ENCODE results near the gene LDHAL6B. TPM values are rescaled to one million over a fixed set of nuclear protein-coding genes. Genes with fewer than 3 reads are reported as not detected.

The LDHAL6B gene
- total RNA-seq, 6 donors from 2014 or later, result 2.1 TPM; not detected in 5

DNA sequence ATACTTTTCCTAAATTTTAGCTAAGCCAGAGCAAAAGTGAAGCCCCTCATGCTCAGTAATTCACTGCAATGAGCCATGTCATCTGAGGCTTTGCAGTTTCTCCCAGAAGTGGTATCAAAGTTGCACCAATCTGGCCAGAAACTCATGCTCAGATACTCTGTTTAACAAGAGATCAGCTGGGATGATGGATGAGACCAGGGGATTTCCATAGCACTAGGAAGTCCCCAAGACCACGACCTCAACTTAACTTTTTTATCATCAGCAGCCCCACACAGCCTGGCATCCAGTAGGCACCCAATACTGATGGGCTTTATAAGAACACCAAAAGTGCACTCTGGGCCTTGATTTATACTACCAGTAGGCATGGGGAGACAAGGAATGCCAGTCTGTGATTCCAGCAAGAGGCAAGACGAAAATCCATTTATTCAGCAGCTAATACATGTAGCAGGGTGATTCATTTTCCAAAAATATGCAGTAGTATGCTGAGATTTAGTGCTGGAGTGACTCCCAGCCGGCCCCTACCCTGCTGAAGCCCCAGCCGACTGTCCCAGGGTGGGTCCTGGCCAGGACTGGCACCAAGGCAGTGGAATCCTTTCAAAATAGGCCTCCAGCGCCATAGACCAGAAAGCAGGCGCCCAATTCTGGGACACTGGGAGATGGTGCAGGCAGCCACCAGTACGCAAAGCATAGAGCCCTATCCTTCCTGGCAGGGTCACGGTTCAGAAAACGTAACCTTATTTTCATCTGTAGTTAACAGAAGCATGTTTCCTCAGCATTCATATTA, 612 bp upstream of the LDHAL6B start:
- Histone ChIP-seq H3K4me3 (no peak overlapping the region), H3K4me1 (no peaks in the 10 kb centered on the region), H3K9me3 (no peaks in the 10 kb centered on the region), H3K27me3 (no peaks in the 10 kb centered on the region), H3K36me3 (peaks cover 0 to 77% (median 29%) of the 10 kb centered on the region in 4 donors), H3K27ac (no peak overlapping the region)
- ATAC-seq (ENCODE audit: low FRiP score in 2 of 2), result no peak
- WGBS, 2 donors, result 80 to 92% methylated on average over 9 of the region's 9 CpGs
- no peak for TF ChIP-seq EP300 (IDR thresholded peaks at IDR 0.05)
- no peak for TF ChIP-seq POLR2AphosphoS5 (IDR thresholded peaks at IDR 0.05)
- TF ChIP-seq, protein P1, sequence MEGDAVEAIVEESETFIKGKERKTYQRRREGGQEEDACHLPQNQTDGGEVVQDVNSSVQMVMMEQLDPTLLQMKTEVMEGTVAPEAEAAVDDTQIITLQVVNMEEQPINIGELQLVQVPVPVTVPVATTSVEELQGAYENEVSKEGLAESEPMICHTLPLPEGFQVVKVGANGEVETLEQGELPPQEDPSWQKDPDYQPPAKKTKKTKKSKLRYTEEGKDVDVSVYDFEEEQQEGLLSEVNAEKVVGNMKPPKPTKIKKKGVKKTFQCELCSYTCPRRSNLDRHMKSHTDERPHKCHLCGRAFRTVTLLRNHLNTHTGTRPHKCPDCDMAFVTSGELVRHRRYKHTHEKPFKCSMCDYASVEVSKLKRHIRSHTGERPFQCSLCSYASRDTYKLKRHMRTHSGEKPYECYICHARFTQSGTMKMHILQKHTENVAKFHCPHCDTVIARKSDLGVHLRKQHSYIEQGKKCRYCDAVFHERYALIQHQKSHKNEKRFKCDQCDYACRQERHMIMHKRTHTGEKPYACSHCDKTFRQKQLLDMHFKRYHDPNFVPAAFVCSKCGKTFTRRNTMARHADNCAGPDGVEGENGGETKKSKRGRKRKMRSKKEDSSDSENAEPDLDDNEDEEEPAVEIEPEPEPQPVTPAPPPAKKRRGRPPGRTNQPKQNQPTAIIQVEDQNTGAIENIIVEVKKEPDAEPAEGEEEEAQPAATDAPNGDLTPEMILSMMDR (IDR thresholded peaks at IDR 0.05), result no peak
- TF ChIP-seq POLR2A (IDR thresholded peaks at IDR 0.05), result no peak
- no peak for DNase-seq

DNA sequence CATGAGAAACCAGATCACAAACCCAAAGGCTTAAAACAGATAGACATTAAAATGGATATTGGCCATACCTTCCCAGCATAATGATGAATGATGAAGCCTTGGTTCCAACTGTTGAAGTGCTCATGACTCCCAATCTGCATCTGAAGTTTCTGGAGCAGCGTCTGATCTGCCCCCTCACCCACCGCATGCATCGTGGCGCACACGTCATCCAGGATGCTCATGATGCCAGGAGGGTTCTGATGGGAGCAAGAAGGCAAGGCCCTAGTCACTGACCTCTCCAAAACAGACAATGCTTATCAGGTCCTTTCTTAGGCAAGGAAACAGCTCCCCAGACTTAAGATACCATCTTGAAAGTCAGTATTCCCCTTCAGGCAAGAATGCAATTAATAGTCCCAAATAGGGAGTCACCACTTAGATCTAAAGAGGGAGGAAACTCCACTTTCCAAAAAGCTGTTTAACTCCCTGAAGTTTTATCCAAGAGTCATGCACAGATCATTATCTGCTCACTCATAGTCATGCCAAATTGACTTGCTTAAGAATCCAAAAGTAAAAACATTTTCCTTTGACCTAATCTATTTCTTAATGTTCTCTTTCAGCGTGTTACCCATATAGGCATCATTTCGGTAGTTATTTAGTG, 2.1 kb downstream of the LDHAL6B start:
- no peak for ATAC-seq (ENCODE audit: low FRiP score in 2 of 2)
- no peak for DNase-seq
- no peak overlapping the region for H3K4me3 ChIP-seq
- no peaks in the 10 kb centered on the region for H3K9me3 ChIP-seq
- H3K27me3 ChIP-seq, result no peaks in the 10 kb centered on the region
- TF ChIP-seq EP300 (IDR thresholded peaks at IDR 0.05), result no peak
- TF ChIP-seq, protein P1 (IDR thresholded peaks at IDR 0.05), result no peak
- no peak for TF ChIP-seq POLR2AphosphoS5 (IDR thresholded peaks at IDR 0.05)
- no peak for TF ChIP-seq POLR2A (IDR thresholded peaks at IDR 0.05)
- peaks cover 0 to 58% (median 22%) of the 10 kb centered on the region in 4 donors for H3K36me3 ChIP-seq
- H3K27ac ChIP-seq, result no peak overlapping the region
- no peaks in the 10 kb centered on the region for H3K4me1 ChIP-seq
- WGBS, 2 donors, result 92 to 93% methylated on average over 7 of the region's 7 CpGs

DNA sequence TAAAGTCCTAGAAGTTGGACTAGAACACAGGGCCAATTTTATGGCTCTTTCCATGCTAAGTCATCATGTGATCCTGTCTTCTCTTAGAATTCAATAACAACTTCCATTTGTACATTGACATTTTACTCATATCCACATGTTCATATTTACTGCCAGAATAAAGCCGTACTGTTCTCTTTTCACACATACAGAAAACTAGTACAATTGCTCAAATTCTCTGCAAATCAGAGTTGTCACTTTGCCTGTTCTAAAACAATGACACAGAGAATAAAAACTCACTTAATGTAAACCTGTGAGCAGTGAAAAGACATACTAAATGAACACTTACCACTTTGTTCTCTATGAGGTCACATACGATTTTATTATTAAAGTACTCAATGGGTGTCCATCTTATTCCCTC, 3.5 kb downstream of the LDHAL6B start:
- no peaks in the 10 kb centered on the region for H3K4me1 ChIP-seq
- WGBS, 2 donors, result 98% methylated on average over 2 of the region's 2 CpGs
- ATAC-seq (ENCODE audit: low FRiP score in 2 of 2), result no peak

DNA sequence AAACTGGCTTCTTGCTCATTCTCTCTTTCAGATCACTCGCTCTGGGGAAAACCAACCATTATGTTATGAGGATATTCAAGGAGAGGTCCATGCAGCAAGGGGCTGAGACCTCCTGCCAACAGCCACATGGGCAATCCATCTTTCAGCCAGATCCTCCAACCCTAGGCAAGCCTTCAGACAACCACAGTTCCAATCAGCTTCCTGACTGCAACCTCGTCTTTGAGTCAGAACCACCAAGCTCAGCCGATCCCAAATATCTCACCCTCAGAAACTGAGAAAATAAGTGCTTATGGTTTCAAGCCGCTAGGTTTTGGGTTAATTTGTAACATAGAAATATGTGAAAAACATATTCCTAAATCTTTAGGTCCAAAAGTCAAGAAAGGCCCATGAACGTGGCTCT, 10.3 kb downstream of the LDHAL6B start:
- TF ChIP-seq, protein P1 (IDR thresholded peaks at IDR 0.05), result no peak
- TF ChIP-seq POLR2A (IDR thresholded peaks at IDR 0.05) (no peak), POLR2AphosphoS5 (IDR thresholded peaks at IDR 0.05) (no peak), EP300 (IDR thresholded peaks at IDR 0.05) (no peak)
- DNase-seq, result no peak
- no peaks in the 10 kb centered on the region for H3K9me3 ChIP-seq
- H3K27ac ChIP-seq, result no peak overlapping the region
- H3K4me1 ChIP-seq, result no peaks in the 10 kb centered on the region
- H3K4me3 ChIP-seq, result no peak overlapping the region
- WGBS, 2 donors, result 84 to 95% methylated on average over 5 of the region's 5 CpGs
- no peaks in the 10 kb centered on the region for H3K27me3 ChIP-seq
- peaks cover 0 to 42% (median 5%) of the 10 kb centered on the region in 4 donors for H3K36me3 ChIP-seq
- ATAC-seq (ENCODE audit: low FRiP score in 2 of 2), result no peak

More for the DNA sequence above, 3.5 kb downstream of the LDHAL6B start:
- Histone ChIP-seq H3K27ac (no peak overlapping the region), H3K27me3 (no peaks in the 10 kb centered on the region), H3K9me3 (no peaks in the 10 kb centered on the region), H3K4me3 (no peak overlapping the region), H3K36me3 (peaks cover 0 to 56% (median 14%) of the 10 kb centered on the region in 4 donors)
- TF ChIP-seq, protein P1 (IDR thresholded peaks at IDR 0.05), result no peak
- TF ChIP-seq POLR2A (IDR thresholded peaks at IDR 0.05), result no peak
- TF ChIP-seq EP300 (IDR thresholded peaks at IDR 0.05), result no peak
- no peak for TF ChIP-seq POLR2AphosphoS5 (IDR thresholded peaks at IDR 0.05)
- DNase-seq, result no peak
